ENCODE results near the gene CHRNA4. TPM values are rescaled to one million over a fixed set of nuclear protein-coding genes. Genes with fewer than 3 reads are reported as not detected.

CHRNA4 gene
- 0.10 to 0.35 TPM (median 0.24 TPM) in 5 replicates for total RNA-seq (2022; extraction: Qiagen RNA extraction)

DNA sequence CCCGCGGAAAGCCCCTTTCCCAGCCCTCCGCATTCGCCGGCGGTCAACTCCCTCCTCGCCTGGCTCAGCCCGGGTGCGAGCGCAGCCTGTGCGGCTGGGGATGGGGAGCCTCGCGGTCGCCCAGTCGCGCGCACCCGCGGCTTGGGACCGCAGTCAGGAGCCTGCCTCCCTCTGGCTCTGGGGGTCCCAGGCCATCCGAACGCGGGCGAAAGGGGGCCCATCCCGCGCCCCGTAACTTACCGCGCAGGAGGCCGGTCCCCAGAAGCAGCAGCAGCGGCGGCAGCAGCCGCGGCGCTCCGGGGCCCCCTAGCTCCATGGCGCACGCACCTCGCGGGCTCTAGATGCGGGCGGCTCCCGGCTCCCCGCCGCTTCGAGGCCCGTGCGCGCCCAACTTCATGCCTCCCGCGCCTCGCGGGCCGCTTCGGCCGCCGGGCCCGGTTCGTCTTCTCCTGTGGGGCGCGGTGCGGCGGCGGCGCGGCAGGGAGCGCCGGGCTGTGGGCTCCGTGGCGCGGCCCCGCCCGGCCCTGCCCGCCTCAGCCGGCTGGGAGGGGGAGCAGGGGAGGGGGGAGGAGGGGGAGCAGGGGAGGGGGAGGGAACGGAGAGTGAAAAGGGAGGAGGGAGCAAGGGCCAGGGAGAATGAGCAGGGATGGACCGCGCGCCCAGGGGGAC, at the start of gene CHRNA4:
Gene CHRNA4, minus strand, starts transcription at position 500 of the 669 bp plus-strand sequence. Its CDS starts 184 bp downstream, at position 316.

Other genes starting within 250 kb of the CHRNA4 start
- gene YTHDF1, start 145.2 kb downstream of the CHRNA4 start, total RNA-seq (2022; extraction: Qiagen RNA extraction): 46.2 to 49.5 TPM (median 48.2 TPM) in 5 replicates
- 1.6 to 3.2 TPM (median 2.1 TPM) in 5 replicates for gene BIRC7, start 125.4 kb downstream of the CHRNA4 start, total RNA-seq (2022; extraction: Qiagen RNA extraction)
- gene NKAIN4, start 106.9 kb downstream of the CHRNA4 start, total RNA-seq (2022; extraction: Qiagen RNA extraction): 4.3 to 6.9 TPM (median 5.0 TPM) in 5 replicates
- gene ARFGAP1, start 88.5 kb downstream of the CHRNA4 start, total RNA-seq (2022; extraction: Qiagen RNA extraction): 55.1 to 64.9 TPM (median 60.9 TPM) in 5 replicates
- 0.38 to 0.93 TPM (median 0.71 TPM) in 5 replicates for gene COL20A1, start 68.2 kb downstream of the CHRNA4 start, total RNA-seq (2022; extraction: Qiagen RNA extraction)
- 0.16 to 0.62 TPM (median 0.46 TPM) in 5 replicates for gene KCNQ2, start 111.3 kb upstream of the CHRNA4 start, total RNA-seq (2022; extraction: Qiagen RNA extraction)
- gene EEF1A2, start 137.7 kb upstream of the CHRNA4 start, total RNA-seq (2022; extraction: Qiagen RNA extraction): 142 to 176 TPM (median 148 TPM) in 5 replicates
- 234 to 352 TPM (median 331 TPM) in 5 replicates for gene PPDPF, start 159.4 kb upstream of the CHRNA4 start, total RNA-seq (2022; extraction: Qiagen RNA extraction)
- gene PTK6, start 176.0 kb upstream of the CHRNA4 start, total RNA-seq (2022; extraction: Qiagen RNA extraction): 2.7 to 3.6 TPM (median 2.9 TPM) in 5 replicates
- gene SRMS, start 186.4 kb upstream of the CHRNA4 start, total RNA-seq (2022; extraction: Qiagen RNA extraction): 0.11 to 0.15 TPM (median 0.13 TPM) in 5 replicates
- 0.16 to 0.41 TPM (median 0.20 TPM) in 5 replicates for gene FNDC11, start 192.8 kb upstream of the CHRNA4 start, total RNA-seq (2022; extraction: Qiagen RNA extraction)
- 24.2 to 33.4 TPM (median 27.2 TPM) in 5 replicates for gene HELZ2, start 212.9 kb upstream of the CHRNA4 start, total RNA-seq (2022; extraction: Qiagen RNA extraction)

All from A549 treated with Hydrocortisone at 1 μM for 4 hours (cell line).